Mucosa of stomach (tissue), 1 donor: ENCODE results near the gene MAP1LC3B.

Experiments
- H3K27me3 ChIP-seq: one replicate; pipeline ENCODE4 v1.7.0; 2013; ENCODE audit warnings: mild to moderate bottlenecking, low read length; ENCODE audit not compliant: control insufficient read depth, insufficient read depth
- H3K36me3 ChIP-seq: one replicate; pipeline ENCODE4 v1.7.0; 2013; ENCODE audit warnings: low read length; ENCODE audit not compliant: control insufficient read depth, insufficient read depth
- H3K4me1 ChIP-seq: one replicate; pipeline ENCODE4 v1.7.0; 2013; ENCODE audit warnings: mild to moderate bottlenecking, low read length; ENCODE audit not compliant: control insufficient read depth, insufficient read depth
- H3K4me3 ChIP-seq: one replicate; pipeline ENCODE4 v1.7.0; 2013; ENCODE audit warnings: low read length
- H3K9ac ChIP-seq: one replicate; pipeline ENCODE4 v1.7.0; 2013; ENCODE audit warnings: mild to moderate bottlenecking, low read length, moderate library complexity
- H3K9me3 ChIP-seq: one replicate; pipeline ENCODE4 v1.7.0; 2013; ENCODE audit warnings: mild to moderate bottlenecking, low read length, moderate library complexity; ENCODE audit not compliant: control insufficient read depth
- donor health status: Pancreatic carcinoma.

The MAP1LC3B gene

GRCh38 chr16:87435372-87436224 lies 43.5 kb downstream of the MAP1LC3B start:
- peaks cover 9% of the 10 kb centered on the region for H3K36me3 ChIP-seq
- H3K9ac ChIP-seq, result no peak overlapping the region
- peaks cover 13% of the 10 kb centered on the region for H3K4me1 ChIP-seq
- no peak overlapping the region for H3K4me3 ChIP-seq
- no peaks in the 10 kb centered on the region for H3K27me3 ChIP-seq
- H3K9me3 ChIP-seq, result no peaks in the 10 kb centered on the region

- H3K27me3 ChIP-seq, result no peaks in the 10 kb centered on the region
- peaks cover 13% of the 10 kb centered on the region for H3K4me1 ChIP-seq
- H3K36me3 ChIP-seq, result peaks cover 9% of the 10 kb centered on the region
- no peak overlapping the region for H3K4me3 ChIP-seq
- no peak overlapping the region for H3K9ac ChIP-seq
- no peaks in the 10 kb centered on the region for H3K9me3 ChIP-seq
Observed at GRCh38 chr16:87436225-87437172, 44.4 kb downstream of the MAP1LC3B start.

GRCh38 chr16:87437327-87437726 lies 45.2 kb downstream of the MAP1LC3B start:
- peaks cover 2% of the 10 kb centered on the region for H3K36me3 ChIP-seq

GRCh38 chr16:87437911-87438610 lies 45.9 kb downstream of the MAP1LC3B start:
- Histone ChIP-seq H3K36me3 (no peaks in the 10 kb centered on the region), H3K4me3 (no peak overlapping the region), H3K27me3 (no peaks in the 10 kb centered on the region), H3K9ac (no peak overlapping the region), H3K9me3 (no peaks in the 10 kb centered on the region), H3K4me1 (peaks cover 13% of the 10 kb centered on the region)

More at GRCh38 chr16:87437327-87437726, 45.2 kb downstream of the MAP1LC3B start:
- Histone ChIP-seq H3K9ac (no peak overlapping the region), H3K4me1 (peaks cover 13% of the 10 kb centered on the region), H3K4me3 (no peak overlapping the region), H3K9me3 (no peaks in the 10 kb centered on the region), H3K27me3 (no peaks in the 10 kb centered on the region)

- no peak overlapping the region for H3K4me3 ChIP-seq
- H3K9me3 ChIP-seq, result no peaks in the 10 kb centered on the region
- no peak overlapping the region for H3K9ac ChIP-seq
- no peaks in the 10 kb centered on the region for H3K36me3 ChIP-seq
- no peaks in the 10 kb centered on the region for H3K27me3 ChIP-seq
- H3K4me1 ChIP-seq, result peaks cover 13% of the 10 kb centered on the region
Observed at GRCh38 chr16:87438611-87438985, 46.5 kb downstream of the MAP1LC3B start.

GRCh38 chr16:87439926-87440325 lies 47.8 kb downstream of the MAP1LC3B start:
- H3K9ac ChIP-seq, result no peak overlapping the region
- peaks cover 13% of the 10 kb centered on the region for H3K4me1 ChIP-seq
- no peaks in the 10 kb centered on the region for H3K9me3 ChIP-seq
- no peaks in the 10 kb centered on the region for H3K27me3 ChIP-seq
- H3K36me3 ChIP-seq, result no peaks in the 10 kb centered on the region
- H3K4me3 ChIP-seq, result no peak overlapping the region

GRCh38 chr16:87441886-87442580 lies 49.9 kb downstream of the MAP1LC3B start:
- Histone ChIP-seq H3K27me3 (no peaks in the 10 kb centered on the region), H3K9ac (no peak overlapping the region), H3K36me3 (no peaks in the 10 kb centered on the region), H3K4me3 (no peak overlapping the region), H3K9me3 (no peaks in the 10 kb centered on the region), H3K4me1 (peaks cover 13% of the 10 kb centered on the region)

GRCh38 chr16:87442581-87442966 lies 50.4 kb downstream of the MAP1LC3B start:
- no peaks in the 10 kb centered on the region for H3K9me3 ChIP-seq
- H3K4me3 ChIP-seq, result no peak overlapping the region
- H3K9ac ChIP-seq, result no peak overlapping the region
- H3K4me1 ChIP-seq, result peaks cover 13% of the 10 kb centered on the region
- H3K36me3 ChIP-seq, result no peaks in the 10 kb centered on the region
- H3K27me3 ChIP-seq, result no peaks in the 10 kb centered on the region

GRCh38 chr16:87443016-87443415 lies 50.9 kb downstream of the MAP1LC3B start:
- peaks cover 11% of the 10 kb centered on the region for H3K4me1 ChIP-seq
- H3K4me3 ChIP-seq, result no peak overlapping the region
- H3K27me3 ChIP-seq, result no peaks in the 10 kb centered on the region
- H3K9me3 ChIP-seq, result no peaks in the 10 kb centered on the region
- H3K9ac ChIP-seq, result no peak overlapping the region
- no peaks in the 10 kb centered on the region for H3K36me3 ChIP-seq

GRCh38 chr16:87443964-87444363 lies 51.8 kb downstream of the MAP1LC3B start:
- H3K9ac ChIP-seq, result no peak overlapping the region
- no peak overlapping the region for H3K4me3 ChIP-seq
- no peaks in the 10 kb centered on the region for H3K9me3 ChIP-seq
- H3K4me1 ChIP-seq, result peaks cover 4% of the 10 kb centered on the region
- no peaks in the 10 kb centered on the region for H3K27me3 ChIP-seq
- no peaks in the 10 kb centered on the region for H3K36me3 ChIP-seq

GRCh38 chr16:87445486-87445885 lies 53.4 kb downstream of the MAP1LC3B start:
- Histone ChIP-seq H3K9ac (no peak overlapping the region), H3K4me3 (no peak overlapping the region), H3K27me3 (no peaks in the 10 kb centered on the region), H3K4me1 (no peaks in the 10 kb centered on the region), H3K36me3 (no peaks in the 10 kb centered on the region), H3K9me3 (no peaks in the 10 kb centered on the region)
